Uterus (tissue), 2 donors: ENCODE data around the gene BID.

Source experiments
- CTCF ChIP-seq, 4 experiments: fragments of 200-600 bp in 2 of 4; fragments of 450-650 bp in 2 of 4; sonication (generic) in 2 of 4; IDR thresholded peaks; one replicate each; pipeline ENCODE4 v1.5.1; 2016 to 2019; ENCODE audit warnings: antibody characterized with exemption in 4 of 4, mild to moderate bottlenecking in 2 of 4, moderate library complexity in 1 of 4
- POLR2A ChIP-seq, 2 donors: fragments of 450-650 bp; IDR thresholded peaks; one replicate each; pipeline ENCODE4 v1.6.1; 2016; ENCODE audit warnings: antibody characterized with exemption in 2 of 2, mild to moderate bottlenecking in 1 of 2, moderate library complexity in 1 of 2

- TF ChIP-seq CTCF (IDR thresholded peaks at IDR 0.05): no peak
- no peak for TF ChIP-seq POLR2A (IDR thresholded peaks at IDR 0.05)
These were observed 54.4 kb downstream of the BID start for GRCh38 chr22:17719911-17720310.
